ENCODE results near the gene MRC1. TPM values are rescaled to one million over a fixed set of nuclear protein-coding genes. Genes with fewer than 3 reads are reported as not detected.
A peak's percentile ranks its signal among the peaks of the same experiment; 100 is the strongest.

The MRC1 gene
- total and polyA plus RNA-seq, 2 experiments from 2014 or later = not detected

DNA sequence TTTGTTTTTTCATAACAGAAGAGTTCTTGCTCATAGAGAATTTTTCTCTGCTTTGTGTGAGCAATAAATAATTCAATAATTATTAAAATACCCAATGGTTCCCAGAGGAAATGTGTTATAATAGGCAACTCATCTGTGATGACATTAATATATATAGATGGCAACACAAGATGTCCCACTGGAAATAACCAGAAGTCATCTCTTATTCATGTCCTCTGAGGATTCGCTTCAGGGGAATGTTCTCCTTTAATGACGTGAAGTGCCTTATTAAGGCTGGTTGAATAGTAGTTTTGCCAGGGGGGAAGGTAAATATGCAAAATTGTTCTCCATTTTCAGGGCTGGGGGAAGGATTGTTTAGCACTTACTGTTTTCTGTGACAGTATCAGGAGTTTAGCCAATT lies 145.7 kb downstream of the MRC1 start:
- peaks cover 27% of the 10 kb centered on the region for H3K4me1 ChIP-seq (ENCODE audit: insufficient read depth)
- WGBS, 2 experiments (ENCODE audit: low coverage in 1 of 2, low lambda C conversion rate in 2 of 2, missing lambda C conversion rate in 2 of 2) = 26 to 39% methylated on average over 2 of the region's 2 CpGs
- no peak overlapping the region for H3K27ac ChIP-seq
- no peak overlapping the region for H3K4me3 ChIP-seq
- no peaks in the 10 kb centered on the region for H3K9me3 ChIP-seq (ENCODE audit: low read depth)
- H3K4me2 ChIP-seq (ENCODE audit: unreplicated experiment) = peak overlapping the region; percentile 23
- peaks cover 23% of the 10 kb centered on the region for H3F3A ChIP-seq (ENCODE audit: insufficient read depth)
- TF ChIP-seq EZH2phosphoT487 (IDR thresholded peaks at IDR 0.05; ENCODE audit: insufficient read depth, low read depth) = no peak
- TF ChIP-seq EZH2 (IDR thresholded peaks at IDR 0.05; ENCODE audit: insufficient read depth, poor library complexity, severe bottlenecking) = no peak
- no peaks in the 10 kb centered on the region for H4K20me1 ChIP-seq (ENCODE audit: insufficient read depth)
- in situ Hi-C loops (cut with MboI) = no loop called here
- H3K36me3 ChIP-seq (ENCODE audit: low read depth) = no peaks in the 10 kb centered on the region
- H3K27me3 ChIP-seq (replicated peaks; ENCODE audit: insufficient read depth) = no peaks in the 10 kb centered on the region
- H3K79me2 ChIP-seq (ENCODE audit: insufficient read depth) = no peaks in the 10 kb centered on the region
- no peak overlapping the region for H2AFZ ChIP-seq
- no peak overlapping the region for H3K9ac ChIP-seq
- no peaks in the 10 kb centered on the region for H3K9me2 ChIP-seq (ENCODE audit: insufficient read depth)
- DNase-seq = peak; percentile 73

DNA sequence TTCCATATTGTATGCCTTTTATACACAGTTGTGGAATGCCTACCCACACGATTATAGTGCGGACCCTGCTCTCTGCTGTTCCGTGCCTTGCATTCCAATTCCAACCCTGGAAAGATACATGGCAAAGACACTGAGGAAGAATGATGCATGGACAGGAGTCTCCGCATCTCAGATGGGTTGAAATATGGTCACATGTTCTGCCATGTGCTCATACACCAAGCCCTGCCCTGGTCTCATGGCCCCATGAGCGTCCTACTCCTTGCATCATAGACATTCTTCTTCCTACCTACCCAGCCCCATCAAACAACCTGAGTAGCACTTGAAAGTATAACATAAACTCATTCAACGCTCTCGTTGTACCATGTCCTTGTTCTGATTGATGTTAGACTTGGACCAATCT lies 148.9 kb downstream of the MRC1 start:
- no peak overlapping the region for H3K9ac ChIP-seq
- no peaks in the 10 kb centered on the region for H4K20me1 ChIP-seq (ENCODE audit: insufficient read depth)
- H3K27me3 ChIP-seq (replicated peaks; ENCODE audit: insufficient read depth) = no peaks in the 10 kb centered on the region
- no peak overlapping the region for H3K4me3 ChIP-seq
- TF ChIP-seq EZH2 (IDR thresholded peaks at IDR 0.05; ENCODE audit: insufficient read depth, poor library complexity, severe bottlenecking) (no peak), EZH2phosphoT487 (IDR thresholded peaks at IDR 0.05; ENCODE audit: insufficient read depth, low read depth) (no peak)
- no peaks in the 10 kb centered on the region for H3K79me2 ChIP-seq (ENCODE audit: insufficient read depth)
- H3K36me3 ChIP-seq (ENCODE audit: low read depth) = no peaks in the 10 kb centered on the region
- in situ Hi-C loops (cut with MboI) = no loop called here
- no peak overlapping the region for H2AFZ ChIP-seq
- 93 to 99% methylated on average over 7 of the region's 7 CpGs for WGBS, 2 experiments (ENCODE audit: low coverage in 1 of 2, low lambda C conversion rate in 2 of 2, missing lambda C conversion rate in 2 of 2)
- H3K27ac ChIP-seq = no peak overlapping the region
- H3K4me2 ChIP-seq (ENCODE audit: unreplicated experiment) = no peak overlapping the region
- no peaks in the 10 kb centered on the region for H3K9me2 ChIP-seq (ENCODE audit: insufficient read depth)
- no peak for DNase-seq
- no peaks in the 10 kb centered on the region for H3K9me3 ChIP-seq (ENCODE audit: low read depth)
- peaks cover 29% of the 10 kb centered on the region for H3K4me1 ChIP-seq (ENCODE audit: insufficient read depth)
- peaks cover 34% of the 10 kb centered on the region for H3F3A ChIP-seq (ENCODE audit: insufficient read depth)

DNA sequence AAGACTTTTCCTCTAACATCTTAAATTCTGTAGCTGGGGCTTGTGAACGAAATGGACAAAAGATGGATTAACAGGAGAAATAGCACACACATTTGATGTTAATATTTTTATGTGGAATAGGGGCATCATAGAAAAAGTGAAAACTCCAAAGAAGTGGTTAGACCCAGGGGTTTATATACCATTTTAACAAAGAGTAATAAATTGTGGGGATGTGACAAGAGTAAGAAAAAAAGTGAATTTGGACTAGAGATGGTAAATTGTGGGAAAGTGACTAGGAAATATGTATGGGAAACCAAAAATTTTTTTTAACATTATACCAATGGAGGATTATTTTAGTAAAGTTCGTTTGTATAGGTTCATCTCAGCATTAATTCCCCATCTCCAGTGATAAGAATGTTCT lies 150.7 kb downstream of the MRC1 start:
- H3K9me3 ChIP-seq (ENCODE audit: low read depth) = no peaks in the 10 kb centered on the region
- H3K27me3 ChIP-seq (replicated peaks; ENCODE audit: insufficient read depth) = no peaks in the 10 kb centered on the region
- H3K4me1 ChIP-seq (ENCODE audit: insufficient read depth) = peaks cover 19% of the 10 kb centered on the region
- no peaks in the 10 kb centered on the region for H3K9me2 ChIP-seq (ENCODE audit: insufficient read depth)
- no peaks in the 10 kb centered on the region for H3K79me2 ChIP-seq (ENCODE audit: insufficient read depth)
- H2AFZ ChIP-seq = no peak overlapping the region
- H3K4me2 ChIP-seq (ENCODE audit: unreplicated experiment) = no peak overlapping the region
- peaks cover 27% of the 10 kb centered on the region for H3F3A ChIP-seq (ENCODE audit: insufficient read depth)
- 63 to 72% methylated on average over 2 of the region's 2 CpGs for WGBS, 2 experiments (ENCODE audit: low coverage in 1 of 2, low lambda C conversion rate in 2 of 2, missing lambda C conversion rate in 2 of 2)
- in situ Hi-C loops (cut with MboI) = no loop called here
- H3K36me3 ChIP-seq (ENCODE audit: low read depth) = no peaks in the 10 kb centered on the region
- no peak overlapping the region for H3K9ac ChIP-seq
- H3K27ac ChIP-seq = no peak overlapping the region
- TF ChIP-seq EZH2phosphoT487 (IDR thresholded peaks at IDR 0.05; ENCODE audit: insufficient read depth, low read depth) (no peak), EZH2 (IDR thresholded peaks at IDR 0.05; ENCODE audit: insufficient read depth, poor library complexity, severe bottlenecking) (no peak)
- no peak for DNase-seq
- H3K4me3 ChIP-seq = no peak overlapping the region
- no peaks in the 10 kb centered on the region for H4K20me1 ChIP-seq (ENCODE audit: insufficient read depth)

MicroRNAs encoded within 50 kb of the gene (microRNA counts, 767-probe panel; counts per million panel counts)
- 447 counts per million, percentile 86 among the panel's probes with 10 or more counts for microRNA hsa-miR-511

Small RNA genes within 50 kb of the gene (microRNA-seq; reads per million reads assigned to microRNA genes)
- gene MIR511 (ENCODE audit: borderline number of aligned reads) = not detected

Small RNA genes within 50 kb of the gene (small RNA-seq; reads per million reads assigned to genes)
- not detected for gene MIR511 (ENCODE audit: low read depth, low replicate concordance)

Other genes starting within 250 kb of the MRC1 start
- gene HACD1, start 192.0 kb upstream of the MRC1 start, total RNA-seq (2014; rRNA removed; shearing (Covaris generic)) = 64.0 and 81.3 TPM in 2 replicates
- 150 and 157 TPM in 2 replicates for gene HACD1, start 192.0 kb upstream of the MRC1 start, polyA plus RNA-seq (2016; fragmentation: Nextera tagmentation; extraction: Ambion mirVana)
- gene STAM, start 165.2 kb upstream of the MRC1 start, total RNA-seq (2014; rRNA removed; shearing (Covaris generic)) = 25.2 and 38.7 TPM in 2 replicates
- gene STAM, start 165.2 kb upstream of the MRC1 start, polyA plus RNA-seq (2016; fragmentation: Nextera tagmentation; extraction: Ambion mirVana) = 29.2 and 30.8 TPM in 2 replicates
- 0.11 and 0.13 TPM in 2 replicates for gene TMEM236, start 57.1 kb upstream of the MRC1 start, total RNA-seq (2014; rRNA removed; shearing (Covaris generic))
- not detected in 2 replicates for gene TMEM236, start 57.1 kb upstream of the MRC1 start, polyA plus RNA-seq (2016; fragmentation: Nextera tagmentation; extraction: Ambion mirVana)
- not detected in 2 replicates for gene SLC39A12, start 142.6 kb downstream of the MRC1 start, total RNA-seq (2014; rRNA removed; shearing (Covaris generic))
- gene SLC39A12, start 142.6 kb downstream of the MRC1 start, polyA plus RNA-seq (2016; fragmentation: Nextera tagmentation; extraction: Ambion mirVana) = not detected in 2 replicates